ENCODE data around the gene OVOL1. TPM values are rescaled to one million over a fixed set of nuclear protein-coding genes. Genes with fewer than 3 reads are reported as not detected.

The OVOL1 gene
- total and polyA plus RNA-seq, 2 donors (not counting 1 experiment from before 2014, with no cell fraction given) = 0.15 to 0.66 TPM

GRCh38 chr11:65741185-65741584 is 45.7 kb upstream of the OVOL1 start:
- no peaks in the 10 kb centered on the region for H3K79me2 ChIP-seq (ENCODE audit: control insufficient read depth, insufficient read depth, low read length)
- no peak overlapping the region for H3K4me3 ChIP-seq (ENCODE audit: control extremely low read depth in 1 of 5, extremely low read depth in 1 of 5, insufficient read depth in 1 of 5, low read depth in 2 of 5, low read length in 4 of 5)
- WGBS (ENCODE audit: insufficient coverage) = 86% methylated on average over 8 of the region's 8 CpGs
- H2AFZ ChIP-seq (ENCODE audit: insufficient read depth, low read depth, low read length, poor library complexity, severe bottlenecking) = no peak overlapping the region
- H3K27me3 ChIP-seq (replicated peaks in 1 of 4; ENCODE audit: control extremely low read depth in 1 of 4, control insufficient read depth in 3 of 4, insufficient read depth in 4 of 4, low read length in 3 of 4) = peaks cover 0 to 7% (median 3%) of the 10 kb centered on the region in 4 experiments
- H3K4me1 ChIP-seq (ENCODE audit: control insufficient read depth in 2 of 2, insufficient read depth in 2 of 2, low read length in 2 of 2) = peaks cover 0 to 5% of the 10 kb centered on the region in 2 donors
- Mint-ChIP-seq H3K27me3 (peaks cover 34% of the 10 kb centered on the region), H3K9me3 (ENCODE audit: insufficient read depth) (peaks cover 2% of the 10 kb centered on the region), H3K4me1 (peaks cover 7% of the 10 kb centered on the region), H3K27ac (no peak overlapping the region), H3K4me3 (no peak overlapping the region)
- ChIA-PET POLR2A (no interaction called here), CTCF (no interaction called here)
- no peaks in the 10 kb centered on the region for H4K20me1 ChIP-seq (ENCODE audit: control insufficient read depth, insufficient read depth, low read length, poor library complexity, severe bottlenecking)
- H3K36me3 ChIP-seq (replicated peaks in 1 of 2; ENCODE audit: control extremely low read depth in 1 of 2, control insufficient read depth in 1 of 2, extremely low read depth in 1 of 2, insufficient read depth in 2 of 2, low read length in 1 of 2) = no peaks in the 10 kb centered on the region
- no peak overlapping the region for H3K27ac ChIP-seq (ENCODE audit: low read length in 2 of 2)
- peaks cover 0 to 1% (median 0%) of the 10 kb centered on the region in 3 donors for H3K9me3 ChIP-seq (ENCODE audit: control extremely low read depth in 1 of 3, control insufficient read depth in 2 of 3, insufficient read depth in 1 of 3, low read length in 2 of 3)
- H3K9ac ChIP-seq (ENCODE audit: low read length) = no peak overlapping the region
- no peak overlapping the region for H3K4me2 ChIP-seq (replicated peaks; ENCODE audit: low read depth, low read length, poor library complexity, severe bottlenecking)
- DNase-seq (no peak), ATAC-seq (ENCODE audit: low read depth) (no peak)
- TF ChIP-seq, protein P1, sequence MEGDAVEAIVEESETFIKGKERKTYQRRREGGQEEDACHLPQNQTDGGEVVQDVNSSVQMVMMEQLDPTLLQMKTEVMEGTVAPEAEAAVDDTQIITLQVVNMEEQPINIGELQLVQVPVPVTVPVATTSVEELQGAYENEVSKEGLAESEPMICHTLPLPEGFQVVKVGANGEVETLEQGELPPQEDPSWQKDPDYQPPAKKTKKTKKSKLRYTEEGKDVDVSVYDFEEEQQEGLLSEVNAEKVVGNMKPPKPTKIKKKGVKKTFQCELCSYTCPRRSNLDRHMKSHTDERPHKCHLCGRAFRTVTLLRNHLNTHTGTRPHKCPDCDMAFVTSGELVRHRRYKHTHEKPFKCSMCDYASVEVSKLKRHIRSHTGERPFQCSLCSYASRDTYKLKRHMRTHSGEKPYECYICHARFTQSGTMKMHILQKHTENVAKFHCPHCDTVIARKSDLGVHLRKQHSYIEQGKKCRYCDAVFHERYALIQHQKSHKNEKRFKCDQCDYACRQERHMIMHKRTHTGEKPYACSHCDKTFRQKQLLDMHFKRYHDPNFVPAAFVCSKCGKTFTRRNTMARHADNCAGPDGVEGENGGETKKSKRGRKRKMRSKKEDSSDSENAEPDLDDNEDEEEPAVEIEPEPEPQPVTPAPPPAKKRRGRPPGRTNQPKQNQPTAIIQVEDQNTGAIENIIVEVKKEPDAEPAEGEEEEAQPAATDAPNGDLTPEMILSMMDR (IDR thresholded peaks at IDR 0.05) = no peak
- TF ChIP-seq EZH2 (IDR thresholded peaks at IDR 0.05; ENCODE audit: borderline replicate concordance, insufficient read depth, low read depth, low read length, poor library complexity, severe bottlenecking) = no peak
- intact Hi-C loops (cut with micrococcal nuclease) = no loop called here

GRCh38 chr11:65742353-65742752 is 44.5 kb upstream of the OVOL1 start:
- peaks cover 0 to 5% of the 10 kb centered on the region in 2 donors for H3K4me1 ChIP-seq (ENCODE audit: control insufficient read depth in 2 of 2, insufficient read depth in 2 of 2, low read length in 2 of 2)
- H3K4me3 ChIP-seq (ENCODE audit: control extremely low read depth in 1 of 5, extremely low read depth in 1 of 5, insufficient read depth in 1 of 5, low read depth in 2 of 5, low read length in 4 of 5) = no peak overlapping the region
- peaks cover 7% of the 10 kb centered on the region for H3K4me1 Mint-ChIP-seq
- no peaks in the 10 kb centered on the region for H4K20me1 ChIP-seq (ENCODE audit: control insufficient read depth, insufficient read depth, low read length, poor library complexity, severe bottlenecking)
- peaks cover 27% of the 10 kb centered on the region for H3K27me3 Mint-ChIP-seq
- H3K9ac ChIP-seq (ENCODE audit: low read length) = no peak overlapping the region
- WGBS (ENCODE audit: insufficient coverage) = no CpG with 5 or more reads among the region's 1 CpG
- H3K27me3 ChIP-seq (replicated peaks in 1 of 4; ENCODE audit: control extremely low read depth in 1 of 4, control insufficient read depth in 3 of 4, insufficient read depth in 4 of 4, low read length in 3 of 4) = peaks cover 0 to 7% (median 2%) of the 10 kb centered on the region in 4 experiments
- no peak overlapping the region for H3K27ac ChIP-seq (ENCODE audit: low read length in 2 of 2)
- no peaks in the 10 kb centered on the region for H3K36me3 ChIP-seq (replicated peaks in 1 of 2; ENCODE audit: control extremely low read depth in 1 of 2, control insufficient read depth in 1 of 2, extremely low read depth in 1 of 2, insufficient read depth in 2 of 2, low read length in 1 of 2)
- CTCF ChIA-PET = no interaction called here
- H3K79me2 ChIP-seq (ENCODE audit: control insufficient read depth, insufficient read depth, low read length) = no peaks in the 10 kb centered on the region
- no peak overlapping the region for H2AFZ ChIP-seq (ENCODE audit: insufficient read depth, low read depth, low read length, poor library complexity, severe bottlenecking)
- DNase-seq (no peak), ATAC-seq (ENCODE audit: low read depth) (no peak)
- intact Hi-C loops (cut with micrococcal nuclease) = no loop called here
- TF ChIP-seq, protein P1 (IDR thresholded peaks at IDR 0.05) = no peak
- no peak for TF ChIP-seq EZH2 (IDR thresholded peaks at IDR 0.05; ENCODE audit: borderline replicate concordance, insufficient read depth, low read depth, low read length, poor library complexity, severe bottlenecking)
- no peak overlapping the region for H3K4me2 ChIP-seq (replicated peaks; ENCODE audit: low read depth, low read length, poor library complexity, severe bottlenecking)
- H3K4me3 Mint-ChIP-seq = no peak overlapping the region
- no peak overlapping the region for H3K27ac Mint-ChIP-seq
- POLR2A ChIA-PET = no interaction called here
- H3K9me3 ChIP-seq (ENCODE audit: control extremely low read depth in 1 of 3, control insufficient read depth in 2 of 3, insufficient read depth in 1 of 3, low read length in 2 of 3) = no peaks in the 10 kb centered on the region
- no peaks in the 10 kb centered on the region for H3K9me3 Mint-ChIP-seq (ENCODE audit: insufficient read depth)
